OCI-LY7 (cell line): ENCODE data around the gene ZNF341. TPM values are rescaled to one million over a fixed set of nuclear protein-coding genes. Genes with fewer than 3 reads are reported as not detected.
"Not testable (repeated sequence)": the region's sequence is repeated elsewhere in the genome, so short reads cannot be mapped to it uniquely, and the experiment has no call there.

Experiments used
- BruUV-seq: library from RNA; stranded (reverse); fragments of 400-500 nt; replicated peaks from 2 replicates; lab custom pipeline; 2021; lab: Mats Ljungman, UMichigan
- CTCF ChIA-PET: fragments of 300-600 bp; sonication (Branson Sonifier 250); formaldehyde crosslinking; loops from one replicate; lab custom pipeline; 2022; ENCODE audit warnings: antibody characterized with exemption; ENCODE audit not compliant: unreplicated experiment; lab: Charles Lee
- POLR2A ChIA-PET: fragments of 300-600 bp; sonication (Branson Sonifier 250); formaldehyde crosslinking; loops from one replicate; lab custom pipeline; 2022; ENCODE audit warnings: antibody characterized with exemption; lab: Charles Lee
- DNase-seq: peaks from one replicate; pipeline ENCODE4 v3.0.0-alpha.2; 2015; ENCODE audit warnings: low spot score
- H2AFZ ChIP-seq: fragments of 200-600 bp; sonication (generic), shearing (Covaris generic); 2 replicates; pipeline ENCODE4 v1.6.1; 2014; ENCODE audit warnings: mild to moderate bottlenecking, antibody characterized with exemption, low read length, moderate library complexity
- H3K27ac ChIP-seq: fragments of 200-600 bp; sonication (generic); 2 replicates; pipeline ENCODE4 v1.5.1; 2014; ENCODE audit warnings: mixed run types, low read depth, mild to moderate bottlenecking, moderate library complexity, low read length, inconsistent platforms; ENCODE audit not compliant: poor library complexity, severe bottlenecking
- H3K36me3 ChIP-seq: fragments of 200-600 bp; sonication (generic); 2 replicates; pipeline ENCODE4 v1.6.1; 2014; ENCODE audit warnings: mild to moderate bottlenecking, antibody characterized with exemption, low read length, moderate library complexity, mixed read lengths; ENCODE audit not compliant: insufficient read depth
- H3K4me1 ChIP-seq: fragments of 200-600 bp; sonication (generic); 2 replicates; pipeline ENCODE4 v1.5.1; 2014; ENCODE audit warnings: mild to moderate bottlenecking, low read length; ENCODE audit not compliant: insufficient read depth, poor library complexity, severe bottlenecking
- H3K4me2 ChIP-seq: fragments of 200-600 bp; sonication (generic); 2 replicates; pipeline ENCODE4 v1.6.1; 2014; ENCODE audit warnings: mild to moderate bottlenecking, low read length
- H3K4me3 ChIP-seq: fragments of 200-600 bp; sonication (generic); 2 replicates; pipeline ENCODE4 v1.5.1; 2014; ENCODE audit warnings: mild to moderate bottlenecking, low read depth, low read length; ENCODE audit not compliant: poor library complexity, severe bottlenecking
- H3K79me2 ChIP-seq: fragments of 200-600 bp; sonication (generic); 2 replicates; pipeline ENCODE4 v1.6.1; 2016; ENCODE audit warnings: low read depth, mild to moderate bottlenecking, low read length, moderate library complexity, mixed read lengths; ENCODE audit not compliant: insufficient read depth
- H3K9me2 ChIP-seq: fragments of 200-600 bp; sonication (generic); 2 replicates; pipeline ENCODE4 v1.6.1; 2016; ENCODE audit warnings: mild to moderate bottlenecking, low read length, mixed read lengths; ENCODE audit not compliant: insufficient read depth
- H3K9me3 ChIP-seq: fragments of 200-600 bp; sonication (generic); 2 replicates; pipeline ENCODE4 v1.6.1; 2014; ENCODE audit warnings: mild to moderate bottlenecking, mixed run types, low read length, mixed read lengths
- H4K20me1 ChIP-seq: fragments of 200-600 bp; sonication (generic); 2 replicates; pipeline ENCODE4 v1.6.1; 2014; ENCODE audit warnings: mild to moderate bottlenecking, antibody characterized with exemption, low read length, moderate library complexity, mixed read lengths; ENCODE audit not compliant: insufficient read depth
- CTCF ChIP-seq: fragments of 200-600 bp; sonication (generic); conservative IDR thresholded peaks from 2 replicates; pipeline ENCODE4 v1.5.1; 2014; ENCODE audit warnings: mild to moderate bottlenecking, antibody characterized with exemption, low read length, moderate library complexity, mixed read lengths
- EZH2phosphoT487 ChIP-seq: fragments of 200-600 bp; sonication (generic); IDR thresholded peaks from 2 replicates; pipeline ENCODE4 v1.6.1; 2018; ENCODE audit warnings: low read depth, borderline replicate concordance, mild to moderate bottlenecking, mixed run types, antibody characterized with exemption, low read length, moderate library complexity, mixed read lengths
- intact Hi-C: fragments of 100-400 bp; cut with micrococcal nuclease; formaldehyde crosslinking; loops from one replicate; pipeline ENCODE4 v1.10.0; 2022; ENCODE audit not compliant: unreplicated experiment
- total RNA-seq, 2 experiments: library from RNA; depleted of rRNA in 1 of 2; stranded (reverse); fragments of >200 nt in 1 of 2; shearing (Covaris generic) in 1 of 2; gene quantifications; 2 replicates each; pipeline ENCODE4 v1.2.3, GENCODE V29; 2014 to 2022

The ZNF341 gene
- total RNA-seq, 2 experiments from 2014 or later, result 3.2 to 7.7 TPM

- no peaks in the 10 kb centered on the region for H3K79me2 ChIP-seq
- ChIA-PET POLR2A (interaction anchor here (0.5 to 0.7 kb wide), 2 partner anchors 52 to 177 kb away, joined by 3 read pairs; no protein-coding TSS in a partner anchor), CTCF (no interaction called here)
- intact Hi-C loops, result loop anchor here (2.0 to 5.0 kb wide), 3 partner anchors 67 to 335 kb away; no protein-coding TSS in a partner anchor
- H3K27ac ChIP-seq, result no peak overlapping the region
- TF ChIP-seq EZH2phosphoT487, result no peak
- peak; percentile 91 for TF ChIP-seq CTCF
- no peak overlapping the region for H3K4me2 ChIP-seq
- peaks cover 7% of the 10 kb centered on the region for H3K4me1 ChIP-seq
- H3K36me3 ChIP-seq, result no peaks in the 10 kb centered on the region
- no peak overlapping the region for H2AFZ ChIP-seq
- no peaks in the 10 kb centered on the region for H3K9me2 ChIP-seq
- no peaks in the 10 kb centered on the region for H4K20me1 ChIP-seq
- DNase-seq, result peak; percentile 59
- no peak overlapping the region for H3K4me3 ChIP-seq
- BruUV-seq, result no TSS peak
- no peaks in the 10 kb centered on the region for H3K9me3 ChIP-seq
Observed at GRCh38 chr20:33791959-33792597, 60.3 kb downstream of the ZNF341 start.

GRCh38 chr20:33792598-33792989, 60.8 kb downstream of the ZNF341 start:
- H3K79me2 ChIP-seq, H4K20me1 ChIP-seq, H3K9me2 ChIP-seq, H3K36me3 ChIP-seq, H3K4me1 ChIP-seq, CTCF ChIA-PET, H3K27ac ChIP-seq, H3K4me2 ChIP-seq, H3K4me3 ChIP-seq, H2AFZ ChIP-seq, DNase-seq, BruUV-seq, H3K9me3 ChIP-seq: not testable (repeated sequence)
- POLR2A ChIA-PET, result interaction anchor here (0.5 to 0.7 kb wide), 3 partner anchors 52 to 176 kb away, joined by 3 read pairs; no protein-coding TSS in a partner anchor
- intact Hi-C loops, result loop anchor here (2.0 to 5.0 kb wide), 3 partner anchors 66 to 335 kb away; no protein-coding TSS in a partner anchor

- Histone ChIP-seq H3K9me3 (no peaks in the 10 kb centered on the region), H2AFZ (no peak overlapping the region), H3K79me2 (no peaks in the 10 kb centered on the region), H3K4me1 (no peaks in the 10 kb centered on the region), H3K4me2 (no peak overlapping the region), H3K36me3 (no peaks in the 10 kb centered on the region), H4K20me1 (no peaks in the 10 kb centered on the region), H3K4me3 (no peak overlapping the region), H3K9me2 (no peaks in the 10 kb centered on the region), H3K27ac (no peak overlapping the region)
- ChIA-PET POLR2A (interaction anchor here (0.7 to 1.5 kb wide), 6 partner anchors 10 to 211 kb away, joined by 3 read pairs; no protein-coding TSS in a partner anchor), CTCF (no interaction called here)
- BruUV-seq, result no TSS peak
- intact Hi-C loops, result loop anchor here (2.0 to 5.0 kb wide), 3 partner anchors 66 to 334 kb away; no protein-coding TSS in a partner anchor
- TF ChIP-seq CTCF, result no peak
- TF ChIP-seq EZH2phosphoT487, result no peak
- DNase-seq, result no peak
Observed at GRCh38 chr20:33793011-33793931, 61.5 kb downstream of the ZNF341 start.
